Fibroblast of gingiva (primary cell): ENCODE results near the gene PRR7.

Experiments used
- DNase-seq: peaks from one replicate; pipeline ENCODE4 v3.0.0-alpha.2; 2011; ENCODE audit warnings: low read depth

The PRR7 gene

GRCh38 chr5:177452688-177453638 lies 6.3 kb downstream of the PRR7 start:
- DNase-seq, result no peak

- DNase-seq, result no peak
Measured at GRCh38 chr5:177453852-177454396, 7.3 kb downstream of the PRR7 start.

- peak; percentile 79 for DNase-seq
Measured at GRCh38 chr5:177454397-177455035, 7.9 kb downstream of the PRR7 start.

GRCh38 chr5:177455036-177455660 lies 8.5 kb downstream of the PRR7 start:
- peak; percentile 37 for DNase-seq

- DNase-seq, result peak; percentile 81
Measured at GRCh38 chr5:177455661-177456590, 9.3 kb downstream of the PRR7 start.

- DNase-seq, result no peak
Measured at GRCh38 chr5:177456591-177456964, 10.0 kb downstream of the PRR7 start.

GRCh38 chr5:177456976-177457851 lies 10.6 kb downstream of the PRR7 start:
- peak; percentile 96 for DNase-seq

GRCh38 chr5:177457852-177458681 lies 11.5 kb downstream of the PRR7 start:
- no peak for DNase-seq

- DNase-seq, result no peak
Measured at GRCh38 chr5:177458912-177459350, 12.3 kb downstream of the PRR7 start.

GRCh38 chr5:177459357-177459756 lies 12.7 kb downstream of the PRR7 start:
- DNase-seq, result no peak

- no peak for DNase-seq
Measured at GRCh38 chr5:177459819-177460628, 13.4 kb downstream of the PRR7 start.

GRCh38 chr5:177462021-177462670 lies 15.5 kb downstream of the PRR7 start:
- no peak for DNase-seq

GRCh38 chr5:177465044-177465443 lies 18.4 kb downstream of the PRR7 start:
- DNase-seq, result no peak

- no peak for DNase-seq
Measured at GRCh38 chr5:177466861-177467260, 20.2 kb downstream of the PRR7 start.

- no peak for DNase-seq
Measured at GRCh38 chr5:177467436-177467835, 20.8 kb downstream of the PRR7 start.

GRCh38 chr5:177468329-177468684 lies 21.7 kb downstream of the PRR7 start:
- DNase-seq, result no peak

- DNase-seq, result no peak
Measured at GRCh38 chr5:177468685-177469628, 22.3 kb downstream of the PRR7 start.
